ENCODE results near the gene PIANP.

PIANP gene

DNA sequence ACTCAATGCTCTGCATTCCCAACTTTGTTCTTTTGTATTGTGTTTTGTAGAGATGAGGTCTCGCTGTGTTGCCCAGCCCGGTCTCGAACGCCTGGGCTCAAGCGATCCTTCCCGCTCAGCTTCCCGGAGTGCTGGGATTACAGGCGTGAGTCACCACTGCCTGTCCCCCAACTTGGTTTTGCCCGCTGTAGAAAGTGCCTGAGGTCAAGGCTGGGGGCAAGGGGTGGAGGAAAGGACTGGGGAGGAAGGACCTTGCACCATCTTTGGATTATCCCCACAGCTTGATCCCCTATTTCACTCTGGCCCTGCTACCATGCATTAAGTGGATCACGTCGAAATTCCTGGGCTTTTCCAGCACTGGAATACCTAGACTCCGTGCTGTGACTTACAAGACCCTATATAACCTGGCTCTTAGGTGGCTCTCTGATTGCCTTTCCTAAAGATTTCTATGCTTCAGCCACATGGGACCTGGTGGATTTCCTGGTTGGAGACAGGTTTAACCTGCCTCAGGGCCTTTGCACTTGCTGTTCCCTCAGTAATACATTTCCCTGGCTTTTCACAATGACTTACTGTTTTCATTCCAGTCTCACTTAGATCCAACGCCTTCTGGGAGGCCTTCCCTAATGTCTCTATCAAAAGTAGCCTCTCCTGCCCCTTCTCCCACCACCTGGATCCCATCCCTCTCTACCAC is 608 bp upstream of the PIANP start:
- DNase-seq: no peak

DNA sequence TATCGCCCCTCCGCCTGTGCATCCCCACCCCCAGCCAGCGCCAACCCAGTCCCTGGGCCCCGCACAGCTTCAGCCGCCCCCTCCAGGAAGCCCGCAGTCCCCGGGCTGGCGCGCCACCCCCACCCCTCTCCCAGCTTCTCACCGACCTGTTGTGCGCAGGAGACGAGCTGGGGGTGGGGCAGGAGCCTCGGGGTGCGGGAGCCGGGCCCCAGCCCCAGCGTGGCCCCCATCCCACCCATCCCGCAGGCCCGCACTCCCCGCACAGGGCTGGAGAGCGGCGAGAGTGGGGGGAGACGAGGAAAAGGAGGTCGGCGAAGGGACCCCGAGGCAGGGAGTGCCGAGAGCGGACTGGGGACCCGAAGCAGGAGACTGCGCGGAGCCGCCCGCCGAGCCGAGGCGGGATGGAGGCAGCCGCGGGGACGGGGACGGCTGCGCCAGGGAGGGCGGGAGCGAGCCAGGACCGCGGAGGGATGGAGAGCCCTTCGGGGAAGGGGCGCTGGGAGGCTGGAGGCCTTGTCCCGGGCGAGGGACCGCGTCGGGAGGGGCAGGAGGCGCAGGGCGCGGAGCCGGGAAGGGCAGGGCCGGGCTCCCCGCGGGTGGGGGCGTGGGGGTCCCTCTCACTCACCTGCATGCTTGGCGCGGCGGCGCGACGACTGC is 498 bp downstream of the PIANP start:
- DNase-seq: no peak

DNA sequence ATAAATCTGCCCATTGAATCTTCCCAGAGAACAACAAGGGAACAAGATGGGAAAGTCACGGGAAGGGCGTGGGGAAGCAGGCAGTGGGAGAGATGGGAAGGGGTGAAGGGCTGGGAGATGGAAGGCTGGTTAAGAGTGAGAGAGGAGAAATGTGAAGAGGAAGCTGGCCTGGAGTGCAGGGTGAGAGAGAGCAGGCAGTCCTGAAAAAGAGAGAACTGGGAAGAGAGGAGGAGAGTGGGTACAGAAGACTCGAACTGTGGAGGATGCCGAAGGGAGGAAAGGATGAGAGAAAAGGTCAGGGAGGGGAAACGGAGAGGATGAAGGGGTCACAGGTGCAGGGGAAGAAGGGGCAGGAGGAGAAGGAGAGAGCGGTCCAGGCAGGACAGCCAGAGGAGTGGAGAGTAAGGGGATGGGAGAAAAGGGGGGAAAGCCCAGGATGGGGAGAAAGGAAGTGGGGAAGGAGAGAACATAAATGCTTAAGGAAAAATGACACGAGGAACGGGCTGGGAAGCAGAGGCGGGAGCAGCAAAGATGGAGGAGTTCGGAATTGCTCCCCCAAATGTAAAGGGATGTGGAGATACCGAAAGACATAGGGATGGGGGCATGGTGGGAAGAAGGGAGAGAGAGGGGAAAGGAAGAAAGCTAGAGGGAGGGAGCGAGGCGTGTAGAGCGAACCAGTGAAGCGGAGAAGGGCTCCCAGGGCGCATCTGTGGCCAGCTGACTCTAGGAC is 1.2 kb downstream of the PIANP start:
- no peak for DNase-seq

DNA sequence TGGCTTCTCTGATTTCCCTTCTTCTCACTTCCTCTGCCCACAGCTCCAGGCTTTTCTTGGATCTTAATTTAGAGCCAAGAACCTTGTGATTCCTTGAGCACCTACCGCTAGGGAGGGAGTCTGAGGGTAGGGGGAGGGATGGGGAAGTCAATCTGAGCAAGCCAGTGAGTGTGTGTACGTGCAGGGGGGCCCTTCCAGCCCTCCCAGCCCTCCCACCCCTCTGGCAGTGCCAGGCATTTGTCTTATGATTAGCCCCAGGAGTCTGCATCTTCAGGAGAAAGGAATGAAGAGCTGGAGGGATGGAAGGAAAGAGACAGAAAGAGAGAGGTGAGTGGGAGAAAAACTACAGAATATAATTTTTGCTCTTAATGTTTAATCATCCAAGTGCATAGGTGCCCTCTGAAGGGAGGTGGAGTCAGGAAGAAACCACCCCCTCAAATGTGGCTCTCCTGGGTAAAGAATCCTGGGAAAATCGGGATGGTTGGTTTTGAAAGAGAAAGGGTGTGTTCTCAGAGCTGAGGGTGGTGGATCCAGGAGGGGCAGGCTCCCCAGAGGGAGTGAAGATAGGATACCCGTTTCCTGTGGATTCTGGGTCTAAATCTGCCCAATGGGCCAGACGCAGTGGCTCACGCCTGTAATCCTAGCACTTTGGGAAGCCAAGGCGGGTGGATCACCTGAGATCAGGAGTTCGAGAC is 2.1 kb downstream of the PIANP start:
- DNase-seq: no peak

DNA sequence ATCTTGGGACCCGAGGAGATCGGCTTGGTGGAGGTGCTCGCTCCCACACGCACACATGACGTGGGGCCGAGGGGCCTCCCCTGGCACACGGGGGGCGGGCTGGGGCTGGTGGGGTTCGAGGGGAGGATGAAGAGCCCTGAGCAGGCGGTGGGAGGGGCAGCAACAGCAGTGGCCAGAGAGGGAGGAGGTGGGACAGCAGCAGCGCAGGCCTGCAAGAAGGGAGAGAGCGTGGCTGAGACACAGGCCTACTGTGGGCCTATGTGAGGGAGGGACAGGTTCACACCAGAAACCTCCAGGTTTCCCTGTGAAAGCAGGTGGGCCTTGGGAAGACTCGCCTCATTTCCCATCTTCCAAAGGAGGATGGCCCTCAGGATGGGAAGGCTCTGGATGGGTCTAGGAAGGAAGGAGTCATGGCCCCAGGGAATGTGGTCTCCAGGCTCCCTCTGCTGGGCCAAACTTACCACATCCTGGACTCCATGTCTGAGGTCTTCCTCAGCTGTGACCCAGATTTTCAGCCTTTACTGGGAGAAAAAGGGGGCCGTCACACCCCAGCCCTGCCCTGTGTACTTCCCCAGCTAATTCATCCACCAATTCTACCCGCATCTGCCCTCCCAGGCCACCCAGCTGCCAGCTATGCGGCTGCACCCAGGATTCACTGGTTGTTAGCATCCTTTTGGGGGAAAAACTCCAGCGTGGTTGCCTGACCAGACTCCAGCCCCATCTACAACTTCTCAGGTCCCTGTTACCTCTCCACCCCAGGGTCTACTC is 2.8 kb downstream of the PIANP start:
- no peak for DNase-seq

DNA sequence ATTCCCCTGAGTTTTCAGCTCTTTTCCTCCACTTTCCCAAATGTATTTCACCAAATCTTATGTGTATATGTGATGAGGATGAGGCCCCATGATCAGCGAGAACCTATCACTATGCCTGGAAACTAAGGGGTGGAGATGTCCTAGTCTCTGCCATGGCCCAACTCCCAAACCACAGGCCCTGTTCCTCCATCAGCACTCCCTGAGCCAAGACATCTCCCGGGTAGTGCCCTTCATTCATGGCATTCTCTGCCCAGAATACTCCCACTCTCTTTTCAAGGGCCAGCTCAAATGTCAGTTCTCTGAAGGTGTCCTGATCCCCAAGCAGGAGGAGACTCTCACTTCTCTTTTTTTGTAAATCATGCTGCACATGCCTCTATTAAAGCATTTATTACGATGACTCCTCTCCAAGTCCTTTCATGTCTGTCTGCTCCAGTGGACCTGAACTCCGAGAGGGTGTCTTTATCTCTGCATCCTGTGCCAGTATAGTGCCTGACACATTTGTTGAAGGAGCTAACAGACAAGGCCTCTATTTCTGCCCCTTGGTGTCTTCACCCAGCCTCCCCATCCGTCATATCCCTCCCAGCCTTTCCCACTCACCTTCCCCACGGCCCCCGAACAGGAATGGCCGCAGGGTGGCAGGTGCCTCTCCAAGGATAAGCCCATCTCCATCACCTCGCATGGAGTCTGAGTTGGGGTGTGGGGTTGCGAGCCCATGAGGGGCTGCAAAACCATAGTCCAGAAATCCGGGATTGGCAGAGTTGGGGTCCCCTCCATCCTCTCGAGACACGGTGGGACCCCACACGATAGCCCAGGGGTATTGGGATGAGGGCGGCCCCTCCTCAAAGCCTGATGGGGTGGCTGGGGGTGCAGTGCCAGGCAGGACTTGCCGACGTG is 3.7 kb downstream of the PIANP start:
- DNase-seq: no peak

DNA sequence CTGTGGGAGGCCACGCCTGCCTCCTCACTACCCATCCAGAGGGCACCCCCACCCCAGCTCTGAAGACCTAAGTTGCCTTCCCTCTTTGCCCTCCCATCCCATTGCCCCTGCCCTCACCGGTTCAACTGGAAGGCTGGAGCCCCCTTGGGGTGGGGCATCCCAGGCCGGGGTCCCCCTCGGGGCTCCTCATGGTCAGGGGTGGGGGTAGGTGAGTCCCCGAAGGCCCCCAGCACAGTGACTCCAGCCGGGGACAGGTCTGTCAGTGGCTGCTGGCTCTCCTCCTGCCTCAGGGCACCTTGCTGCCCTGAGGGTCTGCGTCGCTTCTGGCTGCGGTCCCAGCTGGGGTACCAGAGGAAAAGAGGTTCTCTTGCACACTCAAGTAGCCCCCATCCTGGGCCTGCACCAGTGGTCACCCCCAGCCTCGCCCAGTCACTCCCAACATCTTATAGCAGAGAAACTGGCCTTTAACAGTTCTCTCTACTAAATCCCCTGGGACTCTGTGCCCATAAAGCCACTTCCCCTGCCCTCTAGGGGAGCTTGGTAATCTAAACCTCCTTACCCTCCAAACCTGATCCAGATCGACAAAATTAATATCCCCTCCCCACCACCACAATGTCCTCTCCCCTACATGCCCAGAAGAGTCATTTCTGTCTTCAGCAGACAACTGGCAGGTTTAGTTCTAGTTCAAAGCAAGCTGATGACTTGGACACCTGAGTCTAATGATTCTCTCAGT is 5.1 kb downstream of the PIANP start:
- no peak for DNase-seq

DNA sequence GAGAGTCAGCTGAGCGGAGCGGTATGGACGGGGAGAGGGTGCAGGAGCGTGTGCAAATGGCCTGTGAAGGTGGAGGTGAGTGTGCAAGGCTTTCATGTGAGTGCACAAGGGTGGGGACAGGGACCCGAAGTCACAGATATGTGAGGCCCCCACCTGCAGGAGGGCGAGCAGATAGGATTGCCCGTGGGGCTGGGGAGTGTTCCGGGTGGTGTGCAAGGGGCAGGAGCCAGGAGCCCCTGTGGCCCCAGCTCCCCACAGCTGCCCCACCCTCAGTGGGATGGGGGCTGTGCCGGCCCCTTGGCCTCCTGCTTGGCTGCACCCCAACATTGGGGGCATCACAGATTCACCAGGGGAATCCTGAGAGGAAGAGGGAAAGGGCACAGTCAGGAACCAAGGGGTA is 5.9 kb downstream of the PIANP start:
- DNase-seq: no peak

DNA sequence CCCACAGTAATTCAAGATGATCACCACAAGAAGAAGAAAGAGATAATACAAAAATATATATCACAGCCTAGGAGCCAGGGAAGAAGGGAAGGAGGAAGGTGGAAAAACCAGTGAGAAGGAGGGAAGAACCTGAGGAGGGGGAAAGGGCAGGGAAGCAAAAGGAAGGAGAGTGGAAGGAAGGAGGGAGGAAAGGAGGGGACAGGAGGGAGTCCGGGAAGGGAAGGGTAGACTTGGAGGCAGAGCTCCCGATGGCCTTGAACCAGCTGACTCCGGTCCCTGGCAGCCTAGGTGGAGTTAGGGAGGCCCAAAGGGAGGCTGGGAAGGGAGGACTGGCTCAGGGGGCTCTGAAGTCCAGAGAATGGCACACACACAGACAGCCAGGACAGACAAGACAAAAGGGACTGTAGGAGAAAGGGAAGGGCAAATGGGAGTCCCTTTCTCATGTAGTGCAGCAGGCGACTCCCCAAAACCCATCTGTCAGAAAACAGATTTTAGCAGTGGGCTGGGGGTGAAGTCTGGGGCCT is 6.7 kb downstream of the PIANP start:
- no peak for DNase-seq

DNA sequence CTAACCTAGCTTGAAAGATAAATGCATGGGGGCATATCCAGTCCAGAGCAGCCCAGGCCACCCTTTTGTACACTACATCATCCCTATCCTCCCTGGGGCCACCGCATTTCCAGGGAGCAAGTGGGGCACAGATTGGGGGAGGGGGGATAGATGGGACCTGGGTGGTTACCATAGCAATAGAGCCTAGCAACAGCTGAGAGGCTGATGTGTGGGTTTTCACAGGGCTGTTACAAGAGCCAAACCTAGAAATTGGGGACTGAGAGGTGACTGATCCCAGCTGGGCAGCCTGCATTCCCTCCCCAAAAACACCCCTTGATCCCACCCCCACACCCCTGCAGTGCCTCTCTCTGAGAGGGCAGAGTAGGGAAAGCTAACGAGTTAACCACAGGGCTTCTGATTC is 7.7 kb downstream of the PIANP start:
- DNase-seq: no peak

DNA sequence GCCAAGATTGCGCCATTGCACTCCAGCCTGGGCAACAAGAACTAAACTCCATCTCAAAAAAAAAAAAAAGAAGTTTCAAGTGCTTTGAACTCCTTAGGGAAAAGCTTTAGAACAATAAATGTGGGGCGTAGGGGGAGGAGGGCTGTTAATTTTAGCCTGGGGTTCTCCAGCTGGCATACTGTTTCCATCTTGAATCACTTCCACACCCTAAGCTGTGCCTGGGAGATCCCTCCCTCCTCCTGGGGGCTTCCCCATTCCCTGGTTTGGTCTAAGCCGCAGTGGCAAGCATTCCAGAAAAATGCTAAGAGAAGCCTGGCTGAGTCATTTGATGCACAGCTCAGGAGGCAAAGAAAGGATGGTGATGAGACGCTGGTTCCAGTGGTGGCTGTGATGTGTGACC is 9.1 kb downstream of the PIANP start:
- no peak for DNase-seq

DNA sequence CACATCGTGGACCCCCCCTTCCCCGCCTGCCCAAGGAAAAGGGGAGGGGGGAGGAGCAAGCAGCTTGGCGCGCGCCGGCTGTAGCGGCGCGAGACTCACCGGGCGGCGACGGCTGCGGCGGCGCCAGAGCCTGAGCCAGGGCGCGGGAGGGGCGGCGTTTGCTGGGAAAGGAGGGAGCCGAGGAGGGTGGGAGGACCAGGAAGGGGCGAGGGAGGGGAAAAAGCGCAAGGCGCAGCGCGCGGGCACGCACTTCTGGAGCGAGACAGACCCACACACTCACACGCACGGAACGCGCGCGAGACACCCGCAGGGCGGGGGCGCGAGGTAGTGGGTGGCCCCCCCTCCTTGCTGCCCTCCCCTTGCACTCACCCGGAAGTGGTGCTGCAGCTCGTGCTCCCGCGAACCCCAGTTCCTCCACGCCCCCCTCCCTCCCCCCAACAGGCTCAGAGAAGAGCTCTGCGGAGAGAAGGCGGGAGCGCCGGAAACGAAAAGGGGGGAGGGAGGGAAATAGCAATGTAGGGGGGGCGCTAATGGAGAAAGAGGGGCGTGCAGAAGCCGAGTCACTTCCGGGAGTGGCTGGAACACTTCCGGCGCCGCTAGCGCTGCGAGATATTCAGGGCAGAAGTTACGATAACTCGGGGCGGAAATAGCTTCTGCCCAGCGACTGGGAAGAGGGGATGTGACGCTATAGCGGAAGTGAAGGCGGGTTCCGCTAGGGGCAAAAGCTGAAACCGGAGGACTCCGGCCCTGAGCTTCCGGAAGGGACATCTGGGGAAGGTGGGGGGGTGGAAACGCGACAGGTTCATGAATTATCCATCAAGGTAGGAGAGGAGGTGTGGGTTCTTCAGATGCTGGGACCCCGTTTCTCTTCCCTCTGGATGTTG is 11.4 kb downstream of the PIANP start, which contains the start of gene ZNF384:
Gene ZNF384 (minus strand): TSS at position 377 of the 884 bp plus-strand sequence. CDS start 9,855 bp downstream, outside the sequence.
- peak; percentile 75 for DNase-seq

DNA sequence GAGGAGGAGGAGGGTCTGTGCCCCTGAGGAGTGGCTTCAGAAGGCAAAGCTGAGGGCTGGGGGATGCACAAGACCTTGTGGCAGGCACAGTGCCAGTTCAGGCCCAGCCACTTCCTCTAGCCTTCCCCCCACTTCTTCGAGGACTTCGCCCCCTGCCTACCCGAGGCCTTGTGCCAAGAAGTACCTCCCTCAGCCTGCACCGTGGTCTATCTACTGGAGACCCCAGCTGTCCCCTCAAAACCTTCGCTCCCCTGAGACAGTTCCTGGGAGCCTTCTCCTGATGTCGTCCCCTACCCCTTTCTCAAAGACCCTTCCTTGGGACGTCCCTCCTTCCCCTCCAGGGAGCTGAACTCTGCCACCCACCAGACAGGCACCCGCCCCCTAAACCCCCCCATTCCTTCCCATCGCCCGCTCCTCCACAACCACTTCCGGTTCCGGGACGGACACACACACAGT is 12.0 kb downstream of the PIANP start:
- no peak for DNase-seq

DNA sequence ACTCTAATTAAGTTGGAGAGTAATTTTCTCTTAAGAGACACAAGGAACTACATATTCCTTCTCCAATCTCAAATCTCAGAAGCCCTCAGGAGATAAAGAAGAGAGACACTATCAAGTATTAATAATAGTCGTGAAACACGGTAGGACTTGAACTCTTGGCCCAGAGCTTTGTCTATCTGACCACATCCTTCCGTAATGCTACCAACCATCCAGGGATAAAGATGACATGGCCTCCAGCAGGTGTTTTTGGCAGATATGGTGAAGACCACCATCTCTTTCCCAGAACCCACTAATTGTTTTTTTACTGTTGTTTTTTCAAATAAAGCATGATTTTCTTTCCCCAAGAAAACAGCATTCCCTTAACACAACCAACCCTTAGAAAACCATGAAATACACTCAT is 14.8 kb downstream of the PIANP start:
- DNase-seq: no peak

DNA sequence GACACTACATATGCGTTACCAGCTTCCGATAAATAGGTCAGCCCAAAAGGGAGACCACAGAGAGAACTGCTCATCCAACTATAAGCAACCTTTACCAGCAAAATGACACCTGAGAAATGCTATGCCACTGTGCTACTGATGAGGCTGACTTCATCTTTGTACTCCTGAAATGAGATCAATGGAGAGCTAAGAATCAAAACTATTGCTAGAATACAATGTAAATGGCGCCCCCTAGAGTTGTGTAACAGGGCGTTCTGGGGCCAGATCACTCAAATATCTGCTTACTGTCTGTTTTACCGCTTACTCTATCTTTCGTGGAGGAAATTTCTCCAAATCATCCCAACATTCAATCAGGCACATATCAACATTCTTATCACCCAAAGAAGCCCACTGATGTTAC is 16.0 kb downstream of the PIANP start:
- DNase-seq: no peak

DNA sequence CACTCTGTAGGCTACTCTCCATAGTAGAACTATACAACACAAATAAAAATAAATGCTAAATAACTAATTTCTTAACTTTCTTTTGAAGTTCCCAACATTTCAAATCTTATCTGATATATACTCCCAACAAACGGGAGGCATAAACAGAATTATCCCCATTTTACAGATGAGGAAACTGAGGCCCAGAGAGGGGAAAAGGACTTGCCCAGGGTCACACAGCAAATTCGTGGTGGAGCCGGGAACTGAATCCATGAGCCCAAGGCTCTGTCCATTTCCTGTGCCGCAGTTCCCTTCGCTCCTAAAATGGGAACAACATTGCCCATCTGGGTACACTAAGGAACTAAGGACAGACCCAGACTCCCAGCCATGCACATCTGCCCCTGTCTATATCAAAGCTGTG is 23.7 kb downstream of the PIANP start:
- DNase-seq: no peak

DNA sequence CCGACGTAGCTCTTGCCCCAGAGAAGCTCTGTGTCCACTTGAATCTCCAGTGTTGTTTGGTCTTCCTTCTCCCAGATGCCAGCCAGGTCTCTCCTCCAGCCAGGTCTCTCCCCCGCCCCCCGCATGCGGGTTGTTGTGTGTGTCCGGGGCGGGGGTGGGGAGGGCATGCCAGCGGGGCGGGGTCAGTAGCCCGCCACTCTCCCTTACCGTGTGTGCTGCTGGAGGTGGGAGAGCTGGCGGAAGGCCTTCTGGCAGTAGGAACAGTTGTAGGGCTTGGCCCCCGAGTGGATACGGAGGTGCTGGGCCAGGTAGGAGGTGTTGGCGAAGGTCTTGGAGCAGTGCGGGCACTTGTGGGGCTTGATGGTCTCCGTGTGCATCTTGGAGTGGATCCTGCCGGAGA is 28.5 kb downstream of the PIANP start:
- DNase-seq: no peak

DNA sequence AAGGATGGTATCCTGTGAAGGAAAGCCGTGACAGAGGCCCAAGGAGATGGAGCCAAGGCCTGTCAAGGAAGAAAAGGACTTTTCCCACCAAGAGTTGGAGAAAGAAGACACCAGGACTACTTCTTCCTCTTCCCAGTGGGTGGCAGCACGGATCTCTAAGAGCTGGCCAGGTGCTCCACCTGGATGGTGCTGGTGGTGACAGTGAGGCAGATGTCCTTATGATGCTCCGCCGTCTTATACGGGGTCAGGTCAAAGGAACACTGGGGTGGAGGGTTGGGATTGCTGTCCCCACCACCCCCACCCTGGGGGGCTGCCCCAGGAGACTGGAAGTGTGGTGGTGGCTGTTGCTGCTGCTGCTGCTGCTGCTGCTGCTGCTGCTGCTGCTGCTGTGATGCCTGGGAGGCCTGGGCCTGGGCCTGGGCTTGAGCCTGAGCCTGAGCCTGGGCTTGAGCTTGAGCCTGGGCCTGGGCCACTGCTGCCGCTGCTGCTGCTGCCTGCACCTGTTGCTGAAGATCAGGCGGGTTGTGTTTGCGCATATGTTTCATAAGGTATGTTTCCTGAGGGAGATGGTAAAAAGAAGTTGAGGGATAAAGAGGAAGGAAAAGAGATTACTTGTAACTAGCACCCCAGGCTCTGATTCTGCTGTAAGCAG is 32.9 kb downstream of the PIANP start:
- no peak for DNase-seq

DNA sequence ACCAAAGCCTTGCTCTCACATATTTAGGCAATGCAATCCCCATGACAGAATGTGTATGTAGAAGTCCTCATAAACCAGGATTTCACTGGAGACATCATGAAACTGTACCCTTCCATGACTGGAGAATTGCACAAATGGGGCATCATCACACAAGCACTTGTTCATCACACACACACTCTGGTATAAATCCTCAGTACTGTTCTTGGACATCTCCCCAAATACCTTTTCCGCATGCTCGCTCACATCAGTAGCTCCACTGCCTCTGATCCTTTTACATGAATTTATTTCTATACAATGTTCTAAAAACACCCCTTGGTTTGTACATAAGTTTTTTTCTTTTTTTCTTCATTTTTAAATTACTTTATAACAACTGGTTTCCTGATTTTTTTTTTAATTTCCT is 34.4 kb downstream of the PIANP start:
- DNase-seq: no peak
